SH-SY5Y (cell line): Measurements from ENCODE around the gene FAR1.

Experiments used
- GATA2 ChIP-seq: IDR thresholded peaks from 2 replicates; pipeline ENCODE4 v1.6.1; 2011; ENCODE audit warnings: mild to moderate bottlenecking, low read depth, low read length
- GATA3 ChIP-seq: IDR thresholded peaks from 2 replicates; pipeline ENCODE4 v1.6.1; 2011; ENCODE audit warnings: low read depth, mild to moderate bottlenecking, low read length, moderate library complexity

DNA sequence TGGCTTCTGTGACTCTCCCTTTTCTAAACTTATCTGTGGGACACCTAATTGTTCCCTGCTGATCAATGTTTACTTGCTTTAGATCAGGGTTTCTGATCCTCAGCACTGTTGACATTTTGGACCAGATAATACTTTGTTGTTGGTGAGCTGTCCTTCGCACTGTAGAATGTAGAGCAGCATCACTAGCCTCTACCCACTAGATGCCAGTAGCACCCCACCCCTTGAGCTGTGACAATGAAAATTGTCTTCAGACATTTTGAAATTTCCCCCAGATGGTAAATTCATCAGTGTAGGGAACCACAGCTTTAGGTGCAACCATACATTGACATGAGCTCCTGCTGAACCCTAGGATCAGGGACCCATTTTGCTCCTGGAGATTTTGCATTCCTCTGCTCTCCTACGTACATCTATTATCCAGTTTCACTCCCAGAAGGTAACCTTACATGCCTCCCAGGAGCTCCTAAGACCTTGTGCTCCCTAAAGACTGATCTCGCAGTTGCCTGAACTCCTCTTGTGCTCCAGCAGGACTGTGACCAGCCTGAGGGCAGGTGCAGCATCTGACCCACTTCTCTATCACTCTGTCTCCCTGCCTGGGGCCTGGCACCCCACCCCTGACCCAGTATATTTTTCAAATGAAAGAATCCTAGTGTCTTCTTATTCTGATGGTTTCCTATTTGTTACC, 107.8 kb downstream of the FAR1 start:
- TF ChIP-seq GATA2, result no peak
- no peak for TF ChIP-seq GATA3
